SW480 (cell line): ENCODE data around the gene ATF2.

ENCODE experiments used
- DNase-seq: peaks from one replicate; pipeline ENCODE4 v3.0.0-alpha.2; 2016; ENCODE audit warnings: low spot score

The ATF2 gene, protein sequence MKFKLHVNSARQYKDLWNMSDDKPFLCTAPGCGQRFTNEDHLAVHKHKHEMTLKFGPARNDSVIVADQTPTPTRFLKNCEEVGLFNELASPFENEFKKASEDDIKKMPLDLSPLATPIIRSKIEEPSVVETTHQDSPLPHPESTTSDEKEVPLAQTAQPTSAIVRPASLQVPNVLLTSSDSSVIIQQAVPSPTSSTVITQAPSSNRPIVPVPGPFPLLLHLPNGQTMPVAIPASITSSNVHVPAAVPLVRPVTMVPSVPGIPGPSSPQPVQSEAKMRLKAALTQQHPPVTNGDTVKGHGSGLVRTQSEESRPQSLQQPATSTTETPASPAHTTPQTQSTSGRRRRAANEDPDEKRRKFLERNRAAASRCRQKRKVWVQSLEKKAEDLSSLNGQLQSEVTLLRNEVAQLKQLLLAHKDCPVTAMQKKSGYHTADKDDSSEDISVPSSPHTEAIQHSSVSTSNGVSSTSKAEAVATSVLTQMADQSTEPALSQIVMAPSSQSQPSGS

GRCh38 chr2:175167792-175168563 is at the start of gene ATF2:
Gene ATF2, minus strand, starts transcription at chr2:175168203. Its CDS starts 31,760 bp downstream, at chr2:175136443.
- DNase-seq = peak; percentile 98

- DNase-seq = no peak
These were observed 39.9 kb upstream of the ATF2 start for GRCh38 chr2:175207741-175208438.

DNA sequence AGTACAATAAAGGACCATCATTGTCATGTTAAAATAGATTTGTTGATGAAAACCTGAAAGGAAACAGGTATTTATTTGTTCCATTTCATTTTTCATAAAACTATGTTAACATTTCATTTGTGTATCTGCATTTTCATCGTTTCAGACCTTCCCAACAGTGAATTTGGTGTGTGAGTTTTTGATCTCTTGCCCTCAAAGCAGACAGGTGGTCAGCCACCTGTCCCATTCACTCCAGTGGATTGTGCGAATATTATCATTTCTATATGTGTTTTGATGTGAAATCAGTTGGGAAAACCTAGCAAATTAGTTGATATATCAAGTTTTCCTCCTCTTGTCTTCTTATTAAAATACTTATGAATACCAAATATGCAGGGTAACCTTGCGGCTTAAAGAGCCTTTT is 38.9 kb upstream of the ATF2 start:
- no peak for DNase-seq

GRCh38 chr2:175205523-175205922 is 37.5 kb upstream of the ATF2 start:
- no peak for DNase-seq

DNA sequence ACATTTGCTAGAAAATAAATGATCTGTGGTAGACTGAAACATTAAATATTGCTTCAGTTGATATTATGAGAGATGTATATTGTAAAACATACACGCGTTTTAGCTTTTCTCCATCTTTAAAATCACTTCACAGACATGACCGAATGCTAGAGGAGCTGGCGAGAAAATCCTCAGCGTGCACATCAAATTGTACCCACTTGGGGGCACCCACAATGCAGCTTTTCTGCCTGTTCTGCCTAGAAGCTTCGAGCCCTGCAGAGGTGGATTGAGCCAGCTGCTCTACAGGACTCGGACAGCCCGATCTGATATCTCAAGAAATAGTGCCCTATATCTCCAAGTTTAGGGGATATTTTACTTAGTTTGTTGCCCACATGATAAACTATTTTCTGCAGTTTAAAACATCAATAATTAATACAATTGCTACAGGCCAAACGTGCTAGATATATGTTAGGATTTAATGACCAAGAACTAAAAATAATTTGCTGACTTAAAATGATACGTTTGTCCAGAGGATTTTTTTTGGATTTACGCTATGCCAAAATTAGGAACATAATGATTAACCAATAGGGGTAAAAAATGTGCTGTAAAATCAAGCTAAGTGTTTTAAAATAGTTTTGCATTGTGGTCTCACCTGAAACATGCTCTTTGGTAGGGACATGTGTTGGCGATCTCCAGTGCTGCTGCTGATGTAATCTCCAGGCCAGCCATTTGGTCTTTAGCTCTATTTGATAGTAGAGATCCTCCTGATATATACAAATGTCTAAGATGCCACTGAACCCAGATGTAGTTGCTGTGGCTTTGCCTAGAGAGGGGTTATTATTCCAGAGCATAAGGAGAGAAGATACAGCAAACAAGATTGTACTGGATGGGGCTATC is 35.9 kb upstream of the ATF2 start:
- peak; percentile 58 for DNase-seq

GRCh38 chr2:175195012-175195411 is 27.0 kb upstream of the ATF2 start:
- no peak for DNase-seq

- DNase-seq = no peak
These were observed 20.8 kb upstream of the ATF2 start for GRCh38 chr2:175188761-175189160.

GRCh38 chr2:175187378-175187777 is 19.4 kb upstream of the ATF2 start:
- DNase-seq = peak; percentile 25

GRCh38 chr2:175183674-175184073 is 15.7 kb upstream of the ATF2 start:
- DNase-seq = no peak

- no peak for DNase-seq
These were observed 13.9 kb upstream of the ATF2 start for GRCh38 chr2:175181877-175182308.

DNA sequence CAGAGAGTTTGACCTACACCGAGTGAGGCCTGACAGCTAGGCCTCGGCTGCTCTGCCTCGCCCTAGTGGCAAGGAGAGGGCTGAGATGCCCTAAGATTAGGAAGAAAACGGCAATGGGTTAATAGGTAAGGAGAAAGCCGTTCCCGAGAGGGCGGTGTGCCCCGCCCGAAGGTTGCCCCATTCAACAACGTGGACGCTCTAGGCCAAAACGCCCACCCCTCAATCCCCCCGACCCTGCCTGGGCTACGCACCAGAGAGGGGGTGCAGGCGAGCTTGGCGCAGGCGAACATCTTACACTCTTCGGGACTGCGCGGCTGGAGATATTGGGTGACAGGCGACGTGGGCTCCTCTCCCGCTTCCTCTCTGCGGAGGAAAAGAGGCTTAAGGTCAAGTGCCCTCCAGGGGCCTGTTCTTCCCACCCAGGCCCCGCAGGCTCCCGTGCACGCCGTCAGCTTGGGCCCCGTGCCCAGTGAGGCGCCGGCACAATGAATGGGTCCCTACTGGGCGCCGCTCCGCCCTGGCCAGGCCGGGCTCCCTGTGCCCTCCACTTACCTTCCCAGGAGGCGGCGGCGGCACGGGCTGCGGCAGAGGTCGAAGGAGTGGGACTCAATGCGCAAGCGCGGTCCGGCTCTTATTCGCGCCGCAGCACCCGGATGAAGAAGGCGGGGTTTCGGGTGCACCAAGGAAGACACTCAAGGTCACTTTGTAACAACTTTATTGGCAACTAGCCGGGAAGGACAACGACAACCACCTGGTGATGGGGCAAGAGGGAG is 13.3 kb upstream of the ATF2 start, which contains the start of gene ATP5MC3:
TSS of gene ATP5MC3 (minus strand) at position 607 of the 773 bp plus-strand sequence. CDS start at position 290, 317 bp downstream.
- peak; percentile 95 for DNase-seq

GRCh38 chr2:175180701-175181103 is 12.7 kb upstream of the ATF2 start:
- DNase-seq = peak; percentile 46

DNA sequence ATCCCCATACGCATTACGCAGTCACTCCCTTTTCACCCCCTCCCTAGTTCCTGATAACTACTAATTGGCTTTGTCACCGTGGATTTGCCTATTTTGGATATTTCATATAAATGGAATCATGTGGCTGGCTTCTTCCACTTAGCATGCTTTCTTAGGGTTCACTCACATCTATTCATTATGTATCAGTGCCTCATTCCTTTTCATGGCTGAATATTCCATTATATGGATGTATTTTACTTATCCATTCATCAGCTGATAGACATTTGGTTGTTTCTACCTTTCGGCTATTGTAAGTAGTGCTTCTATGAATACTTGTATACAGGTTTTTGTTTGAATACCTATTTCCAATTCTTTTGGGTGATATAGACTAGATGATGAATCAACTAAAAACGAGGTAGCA is 8.6 kb upstream of the ATF2 start:
- no peak for DNase-seq

DNA sequence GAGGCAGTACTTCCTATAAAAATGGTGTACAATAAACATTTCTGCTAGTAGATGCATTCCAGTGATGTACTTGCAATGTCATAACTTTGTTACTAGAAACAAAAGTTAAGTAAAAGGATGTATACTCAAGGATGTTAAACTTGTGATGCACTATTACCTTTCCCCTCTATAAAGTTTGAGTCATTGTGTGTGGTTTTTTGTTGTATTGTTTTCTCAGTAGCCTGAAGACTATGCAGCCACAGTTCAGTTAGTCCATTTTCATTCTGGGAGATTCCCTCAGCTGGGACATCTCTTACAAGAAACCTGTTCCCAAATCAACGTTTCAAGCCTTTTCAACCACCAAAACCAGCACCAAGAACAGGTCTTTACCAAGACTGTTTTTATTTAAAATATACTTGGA is 7.9 kb upstream of the ATF2 start:
- DNase-seq = no peak

- DNase-seq = no peak
These were observed 7.3 kb upstream of the ATF2 start for GRCh38 chr2:175175320-175175719.

- DNase-seq = no peak
These were observed 2.8 kb upstream of the ATF2 start for GRCh38 chr2:175170659-175171304.

DNA sequence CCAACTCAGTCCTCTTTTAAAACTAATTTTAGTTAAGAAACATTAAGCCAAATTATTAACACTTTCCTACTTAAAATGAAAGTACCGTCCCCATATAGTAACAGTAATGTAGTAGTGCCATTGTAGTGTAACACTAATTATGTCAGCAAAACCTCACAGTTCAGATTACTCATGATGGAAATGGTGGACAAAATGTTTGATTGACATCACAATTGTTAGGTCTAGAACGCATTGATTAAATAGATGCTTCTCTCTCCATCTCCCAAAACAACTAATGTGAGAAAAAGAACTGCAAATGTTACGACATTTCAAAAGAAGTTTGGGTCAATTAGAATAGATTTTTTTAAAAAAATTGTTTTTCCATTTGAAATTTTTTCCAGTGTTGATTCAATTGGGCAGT is 1.2 kb upstream of the ATF2 start:
- no peak for DNase-seq

DNA sequence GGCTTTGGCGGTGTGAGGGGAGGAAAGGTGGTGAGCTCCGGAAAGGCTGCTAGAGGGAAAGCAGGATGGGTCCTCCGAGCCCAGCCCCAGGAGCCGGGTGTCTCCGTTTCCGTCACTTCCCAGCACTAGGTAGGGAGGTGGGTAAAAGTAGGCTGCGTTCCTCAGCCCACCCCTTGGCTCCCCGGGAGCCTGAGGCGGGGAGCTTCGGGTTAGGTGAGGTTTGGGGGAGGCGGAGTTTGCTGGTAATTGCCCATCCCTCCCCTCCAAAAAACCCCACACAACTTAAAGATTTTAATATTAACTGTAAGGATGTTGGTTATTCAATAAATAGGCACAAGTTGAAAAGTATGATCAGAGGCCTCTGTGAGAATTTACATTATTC is 552 bp upstream of the ATF2 start:
- DNase-seq = no peak

DNA sequence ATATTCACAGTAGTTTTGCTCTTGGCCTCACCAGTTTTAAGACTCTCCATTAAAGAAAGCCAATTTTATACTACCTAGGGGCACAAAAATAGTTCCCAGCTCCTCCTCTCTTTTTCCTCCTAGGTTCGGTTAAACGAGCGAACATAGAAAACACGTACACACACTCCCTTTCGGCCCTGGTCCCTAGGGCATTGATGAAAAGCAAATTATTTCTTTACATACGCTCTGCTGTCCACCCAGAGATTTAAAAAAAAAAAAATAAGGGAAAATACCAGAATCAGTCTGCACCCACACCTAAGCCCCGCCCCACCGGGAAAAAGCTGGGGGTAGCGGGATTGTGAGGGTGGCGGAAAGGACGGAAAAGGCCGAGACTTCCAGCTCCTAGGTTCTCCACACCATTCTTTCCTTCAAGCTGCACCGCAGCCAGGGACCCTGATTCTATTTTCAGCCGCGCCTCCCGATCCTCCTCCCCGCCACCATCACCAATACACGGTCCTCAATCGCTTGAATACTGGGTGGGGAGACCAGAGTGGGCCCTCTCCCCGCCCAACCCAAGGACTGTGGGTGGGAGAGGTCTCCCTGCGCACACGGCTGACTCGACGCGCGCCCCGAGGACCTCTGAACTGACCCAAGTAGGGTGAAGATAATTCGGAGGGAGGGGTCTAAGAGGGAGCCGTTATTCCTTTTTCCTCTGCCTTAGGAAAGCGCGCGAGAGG is 769 bp downstream of the ATF2 start:
- DNase-seq = peak; percentile 42
